Adrenal gland (tissue), 5 donors: ENCODE data around the gene SIRPB1.

Source experiments
- POLR2A ChIP-seq, 2 donors: fragments of 450-650 bp; IDR thresholded peaks; one replicate each; pipeline ENCODE4 v1.6.1; 2017; ENCODE audit warnings: antibody characterized with exemption in 2 of 2, mild to moderate bottlenecking in 2 of 2, moderate library complexity in 1 of 2
- TF ChIP-seq, protein P1 (sequence below), 6 experiments: fragments of 450-650 bp in 4 of 6; fragments of 200-600 bp in 2 of 6; sonication (generic) in 1 of 6; IDR thresholded peaks; 1 replicate in 5 of 6; 2 replicates in 1 of 6; pipeline versions ENCODE4 v1.5.1 to v1.8.0; 2016 to 2021; ENCODE audit warnings: antibody characterized with exemption in 6 of 6, mild to moderate bottlenecking in 2 of 6, moderate library complexity in 1 of 6
- donor health status: DM: no; HTN: no; CAD: no.

DNA sequence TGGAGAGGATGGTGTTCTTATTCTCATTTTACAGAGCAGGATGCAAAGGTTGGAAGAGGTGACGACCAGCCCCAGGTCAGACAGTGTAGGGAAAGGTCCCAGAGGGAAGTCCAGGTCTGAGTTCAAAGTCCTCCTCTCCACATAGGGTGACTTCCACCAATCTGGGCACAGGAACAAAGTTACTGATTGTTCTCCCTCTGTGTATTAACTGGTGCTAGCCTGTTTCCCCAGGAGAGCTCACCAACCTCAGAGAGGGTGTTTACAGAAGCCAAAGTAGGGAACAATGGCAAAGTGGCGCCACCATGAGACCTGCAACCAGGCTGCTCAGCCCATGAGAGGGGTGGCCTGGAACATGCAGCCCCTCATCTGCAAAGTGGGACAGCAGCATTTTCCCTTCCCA is 16.8 kb upstream of the SIRPB1 start:
- TF ChIP-seq, protein P1, sequence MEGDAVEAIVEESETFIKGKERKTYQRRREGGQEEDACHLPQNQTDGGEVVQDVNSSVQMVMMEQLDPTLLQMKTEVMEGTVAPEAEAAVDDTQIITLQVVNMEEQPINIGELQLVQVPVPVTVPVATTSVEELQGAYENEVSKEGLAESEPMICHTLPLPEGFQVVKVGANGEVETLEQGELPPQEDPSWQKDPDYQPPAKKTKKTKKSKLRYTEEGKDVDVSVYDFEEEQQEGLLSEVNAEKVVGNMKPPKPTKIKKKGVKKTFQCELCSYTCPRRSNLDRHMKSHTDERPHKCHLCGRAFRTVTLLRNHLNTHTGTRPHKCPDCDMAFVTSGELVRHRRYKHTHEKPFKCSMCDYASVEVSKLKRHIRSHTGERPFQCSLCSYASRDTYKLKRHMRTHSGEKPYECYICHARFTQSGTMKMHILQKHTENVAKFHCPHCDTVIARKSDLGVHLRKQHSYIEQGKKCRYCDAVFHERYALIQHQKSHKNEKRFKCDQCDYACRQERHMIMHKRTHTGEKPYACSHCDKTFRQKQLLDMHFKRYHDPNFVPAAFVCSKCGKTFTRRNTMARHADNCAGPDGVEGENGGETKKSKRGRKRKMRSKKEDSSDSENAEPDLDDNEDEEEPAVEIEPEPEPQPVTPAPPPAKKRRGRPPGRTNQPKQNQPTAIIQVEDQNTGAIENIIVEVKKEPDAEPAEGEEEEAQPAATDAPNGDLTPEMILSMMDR (IDR thresholded peaks at IDR 0.05) = no peak
- TF ChIP-seq POLR2A (IDR thresholded peaks at IDR 0.05) = no peak
